Nephron (organoid): ENCODE results near the gene OTOG.
A peak's percentile ranks its signal among the peaks of the same experiment; 100 is the strongest.

Source experiments
- H3K27ac Mint-ChIP-seq, 3 experiments: 2 replicates each; pipeline ENCODE4 v1.8.0; 2020; ENCODE audit warnings: mixed read lengths in 3 of 3, mild to moderate bottlenecking in 2 of 3, moderate library complexity in 1 of 3
- H3K27me3 Mint-ChIP-seq: 2 replicates; pipeline ENCODE4 v1.8.0; 2021; ENCODE audit warnings: low read depth, mild to moderate bottlenecking, moderate library complexity, mixed read lengths
- H3K36me3 Mint-ChIP-seq: 2 replicates; pipeline ENCODE4 v1.8.0; 2020; ENCODE audit warnings: low read depth, mixed read lengths
- H3K4me1 Mint-ChIP-seq: 2 replicates; pipeline ENCODE4 v1.8.0; 2020; ENCODE audit warnings: mixed read lengths
- H3K4me3 Mint-ChIP-seq, 3 experiments: 2 replicates each; pipeline ENCODE4 v1.8.0; 2020; ENCODE audit warnings: mild to moderate bottlenecking in 3 of 3, mixed read lengths in 3 of 3, moderate library complexity in 2 of 3
- H3K9me3 Mint-ChIP-seq: 2 replicates; pipeline ENCODE4 v1.8.0; 2020; ENCODE audit warnings: mixed read lengths
- CTCF ChIP-seq, 3 experiments: fragments of 200-600 bp; sonication (generic); IDR thresholded peaks; one replicate each; pipeline ENCODE4 v1.5.0; 2021; ENCODE audit warnings: antibody characterized with exemption in 3 of 3; ENCODE audit not compliant: unreplicated experiment in 3 of 3

The OTOG gene

DNA sequence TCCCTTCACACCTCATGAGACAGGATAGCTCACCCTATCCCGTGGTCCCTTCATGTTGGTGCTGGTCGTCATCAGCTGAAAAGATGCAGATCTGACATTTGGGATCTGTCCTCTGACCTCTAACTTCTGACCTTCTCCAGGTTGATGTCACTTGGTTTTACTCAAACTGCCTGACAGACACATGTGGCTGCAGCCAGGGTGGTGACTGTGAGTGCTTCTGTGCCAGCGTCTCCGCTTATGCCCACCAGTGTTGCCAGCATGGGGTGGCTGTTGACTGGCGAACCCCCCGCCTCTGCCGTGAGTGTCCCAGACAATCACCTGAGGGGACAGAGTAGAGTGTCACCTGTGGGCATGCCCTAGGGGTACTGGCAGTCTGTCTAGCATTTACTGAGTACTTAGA, 49.7 kb downstream of the OTOG start:
- peaks cover 4% of the 10 kb centered on the region for H3K36me3 Mint-ChIP-seq
- H3K27ac Mint-ChIP-seq: no peak overlapping the region
- peaks cover 34% of the 10 kb centered on the region for H3K27me3 Mint-ChIP-seq
- H3K9me3 Mint-ChIP-seq: peaks cover 10% of the 10 kb centered on the region
- no peak for TF ChIP-seq CTCF (IDR thresholded peaks at IDR 0.05; ENCODE audit: unreplicated experiment in 3 of 3)
- H3K4me1 Mint-ChIP-seq: peaks cover 16% of the 10 kb centered on the region
- no peak overlapping the region for H3K4me3 Mint-ChIP-seq

GRCh38 chr11:17597770-17598169, 50.7 kb downstream of the OTOG start:
- H3K27me3 Mint-ChIP-seq: peaks cover 35% of the 10 kb centered on the region
- no peak overlapping the region for H3K27ac Mint-ChIP-seq
- H3K4me3 Mint-ChIP-seq: no peak overlapping the region
- peaks cover 10% of the 10 kb centered on the region for H3K9me3 Mint-ChIP-seq
- peaks cover 19% of the 10 kb centered on the region for H3K4me1 Mint-ChIP-seq
- peaks cover 4% of the 10 kb centered on the region for H3K36me3 Mint-ChIP-seq
- TF ChIP-seq CTCF (IDR thresholded peaks at IDR 0.05; ENCODE audit: unreplicated experiment in 3 of 3): no peak

DNA sequence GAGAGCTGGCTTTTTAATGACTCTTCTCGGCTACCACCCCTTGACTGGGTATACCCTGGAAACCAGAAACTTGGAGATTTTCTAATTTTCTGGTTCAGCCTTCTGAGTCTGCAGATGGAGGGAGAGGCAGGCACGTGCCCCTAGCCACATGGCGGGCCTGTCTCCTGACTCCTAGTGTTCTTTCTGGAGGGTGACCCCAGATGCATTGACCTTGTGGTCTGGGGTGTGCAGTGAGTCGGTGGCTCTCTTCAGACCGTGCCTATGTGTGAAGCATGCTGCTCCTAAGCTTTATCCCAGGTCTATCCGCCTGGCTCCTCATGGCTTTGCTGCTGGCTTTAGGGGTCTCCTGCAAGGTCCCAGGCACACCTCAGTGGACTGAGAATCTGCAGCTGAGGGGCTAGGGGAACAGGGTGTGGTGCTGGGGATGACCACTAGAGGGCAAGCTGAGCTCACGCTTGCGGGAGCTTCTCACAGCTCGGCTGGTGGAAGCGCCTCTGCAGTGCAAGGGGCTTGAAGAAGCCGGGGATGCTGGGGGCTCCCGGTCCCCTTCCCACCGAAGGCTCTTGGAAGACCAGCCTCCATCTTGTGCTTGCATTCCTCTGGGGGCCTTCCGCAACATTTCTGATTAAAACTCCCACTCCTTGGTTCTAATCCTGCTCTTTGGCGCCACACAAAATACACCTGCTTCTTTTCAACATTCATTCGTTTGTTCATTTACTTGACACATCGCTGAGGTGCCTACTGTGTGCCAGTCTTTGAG, 51.8 kb downstream of the OTOG start:
- H3K4me3 Mint-ChIP-seq: no peak overlapping the region
- peaks cover 19% of the 10 kb centered on the region for H3K4me1 Mint-ChIP-seq
- no peak overlapping the region for H3K27ac Mint-ChIP-seq
- H3K9me3 Mint-ChIP-seq: peaks cover 10% of the 10 kb centered on the region
- peak; percentile 87 to 95 (median 87) for TF ChIP-seq CTCF (IDR thresholded peaks at IDR 0.05; ENCODE audit: unreplicated experiment in 3 of 3)
- peaks cover 42% of the 10 kb centered on the region for H3K27me3 Mint-ChIP-seq
- peaks cover 4% of the 10 kb centered on the region for H3K36me3 Mint-ChIP-seq

DNA sequence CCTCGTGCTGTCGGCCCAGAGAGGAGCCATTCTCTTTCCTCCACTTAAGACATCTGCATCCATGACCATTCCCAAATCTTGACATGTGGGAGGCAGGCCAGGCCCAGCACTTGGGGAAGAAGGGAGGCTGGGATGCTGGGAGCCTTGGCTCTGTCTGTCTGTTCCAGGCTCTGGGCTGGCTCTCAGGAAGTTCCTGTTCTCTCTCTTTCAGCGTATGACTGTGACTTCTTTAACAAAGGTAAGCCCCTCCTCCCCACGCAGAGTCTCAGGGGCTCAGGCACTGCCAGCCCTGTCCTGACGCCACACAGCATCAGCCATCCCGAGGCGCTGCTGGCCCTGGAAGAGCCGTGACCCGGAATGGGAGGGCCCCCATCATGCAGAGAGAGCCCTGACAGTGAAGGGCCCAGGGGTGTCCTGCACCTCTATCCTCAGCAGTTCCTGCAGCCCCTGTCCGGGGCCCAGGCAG, 52.4 kb downstream of the OTOG start:
- peaks cover 6% of the 10 kb centered on the region for H3K9me3 Mint-ChIP-seq
- TF ChIP-seq CTCF (IDR thresholded peaks at IDR 0.05; ENCODE audit: unreplicated experiment in 3 of 3): no peak
- no peak overlapping the region for H3K4me3 Mint-ChIP-seq

GRCh38 chr11:17600316-17601255, 53.5 kb downstream of the OTOG start:
- peaks cover under 1% of the 10 kb centered on the region for H3K9me3 Mint-ChIP-seq
- no peak overlapping the region for H3K27ac Mint-ChIP-seq
- peak overlapping the region in 1 of 3 experiments; percentile 4 for H3K4me3 Mint-ChIP-seq
- H3K36me3 Mint-ChIP-seq: no peaks in the 10 kb centered on the region
- H3K4me1 Mint-ChIP-seq: peaks cover 19% of the 10 kb centered on the region
- H3K27me3 Mint-ChIP-seq: peaks cover 43% of the 10 kb centered on the region
- no peak for TF ChIP-seq CTCF (IDR thresholded peaks at IDR 0.05; ENCODE audit: unreplicated experiment in 3 of 3)

More for the DNA sequence above, 52.4 kb downstream of the OTOG start:
- peaks cover 42% of the 10 kb centered on the region for H3K27me3 Mint-ChIP-seq
- peaks cover under 1% of the 10 kb centered on the region for H3K36me3 Mint-ChIP-seq
- peaks cover 19% of the 10 kb centered on the region for H3K4me1 Mint-ChIP-seq
- H3K27ac Mint-ChIP-seq: no peak overlapping the region
